Measurements from ENCODE around the gene TRIM29.

TRIM29 gene

DNA sequence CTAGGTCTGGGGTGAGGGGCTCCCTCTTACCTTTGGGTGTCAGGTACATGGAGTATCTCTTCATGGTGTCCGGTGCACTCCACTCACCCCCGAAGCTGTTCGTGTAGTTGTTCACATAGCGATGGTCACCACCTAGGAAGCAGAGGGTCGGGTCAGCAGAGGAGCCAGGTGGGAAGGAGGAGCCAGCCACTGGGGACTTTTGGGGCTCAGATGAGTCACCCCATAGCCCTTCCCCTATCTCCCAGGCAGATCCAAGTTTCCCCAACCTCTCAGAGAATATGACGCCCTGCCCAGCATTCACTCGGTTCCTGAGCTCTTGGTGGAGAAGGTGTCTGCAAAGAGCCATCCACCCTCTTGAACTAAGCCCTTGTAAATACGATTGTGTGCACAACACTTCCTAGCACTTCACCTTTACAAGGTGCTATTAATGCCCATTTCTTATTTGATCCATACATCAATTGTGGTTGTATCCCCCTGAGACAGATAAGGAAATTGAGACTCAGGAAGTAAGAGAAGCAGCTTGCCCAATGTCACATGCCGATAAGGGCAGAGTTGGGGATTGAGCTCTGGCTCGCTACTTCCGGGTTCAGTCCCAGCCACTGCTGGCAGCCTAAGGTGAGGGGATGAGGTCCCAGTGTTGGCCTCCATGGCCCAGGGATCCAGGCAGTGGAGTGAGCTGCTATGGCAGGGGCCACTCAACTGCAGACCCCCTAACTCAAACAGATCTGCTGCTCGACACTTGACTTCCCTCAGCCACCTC, 14.8 kb downstream of the TRIM29 start:
- no peak for DNase-seq

DNA sequence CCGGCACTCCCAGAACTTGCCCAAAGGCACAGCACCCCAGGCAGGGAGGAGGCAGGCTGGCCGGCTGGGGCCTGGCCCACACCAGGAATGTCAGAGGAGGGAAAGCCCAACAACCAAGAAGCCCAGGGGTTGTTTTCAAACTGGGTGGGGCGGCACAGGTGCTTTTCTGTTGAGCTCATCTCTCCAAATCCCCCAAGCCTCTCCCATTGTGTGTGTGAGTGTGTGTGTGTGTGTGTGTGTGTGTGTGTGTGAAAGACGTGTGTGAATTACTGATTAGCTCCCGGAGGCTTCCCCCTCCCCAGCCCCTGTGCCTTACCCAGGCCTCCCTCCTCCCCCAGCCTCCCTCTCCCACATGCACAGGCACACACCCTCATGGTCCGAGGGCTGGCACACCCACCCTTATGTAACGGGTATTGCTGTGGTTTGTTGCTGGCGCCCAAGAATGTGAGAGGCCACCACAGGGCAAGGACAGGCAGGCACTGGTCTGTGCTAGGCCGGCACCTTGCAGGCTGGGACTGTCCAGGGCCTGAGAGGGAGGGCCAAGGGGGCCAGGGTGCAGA, 15.9 kb downstream of the TRIM29 start:
- no peak for DNase-seq

DNA sequence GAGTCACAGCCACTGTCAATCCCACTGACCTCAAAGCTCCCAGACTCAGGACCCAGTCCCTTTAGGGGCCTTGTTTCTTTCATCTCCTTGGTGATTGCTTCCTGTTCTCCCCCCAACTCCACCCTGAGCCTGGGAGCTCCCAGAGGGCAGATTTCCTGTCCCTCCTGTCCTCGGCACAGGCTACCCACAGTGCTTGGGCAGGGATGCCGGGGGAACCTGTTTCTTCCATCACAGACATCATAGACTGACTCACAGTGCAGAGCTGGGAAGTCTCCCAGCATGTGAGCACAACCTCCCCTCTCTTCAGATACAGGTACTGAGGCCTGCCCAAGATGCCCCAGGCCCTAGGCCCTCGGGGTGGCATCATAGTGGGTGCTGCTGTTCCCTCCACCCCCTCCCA, 16.6 kb downstream of the TRIM29 start:
- no peak for DNase-seq

DNA sequence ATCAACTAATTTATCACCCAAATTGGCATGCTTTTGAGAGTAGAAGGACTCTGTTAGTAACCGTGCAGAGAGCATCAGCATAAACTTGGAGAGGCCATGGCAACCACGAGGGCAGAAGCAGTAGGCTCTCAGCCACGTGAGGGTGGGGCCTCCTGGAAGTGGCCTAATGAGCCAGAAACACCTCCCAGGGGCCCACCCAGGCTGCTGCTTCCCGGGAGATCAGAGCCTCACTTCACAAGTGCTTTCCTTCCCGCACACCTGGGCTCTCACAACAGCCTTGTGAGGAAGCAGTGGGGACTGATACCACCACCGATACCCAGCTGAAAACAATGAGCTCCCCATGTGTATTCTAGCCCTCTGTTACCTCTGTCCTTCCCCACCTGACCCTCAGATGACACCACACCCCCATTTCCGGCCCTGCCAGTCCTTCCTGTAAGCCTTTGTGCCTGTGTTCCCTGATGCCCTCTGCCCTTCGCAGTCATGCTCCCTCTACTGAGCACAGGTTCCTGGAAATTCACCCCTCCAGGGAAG, 17.0 kb downstream of the TRIM29 start:
- DNase-seq = no peak

DNA sequence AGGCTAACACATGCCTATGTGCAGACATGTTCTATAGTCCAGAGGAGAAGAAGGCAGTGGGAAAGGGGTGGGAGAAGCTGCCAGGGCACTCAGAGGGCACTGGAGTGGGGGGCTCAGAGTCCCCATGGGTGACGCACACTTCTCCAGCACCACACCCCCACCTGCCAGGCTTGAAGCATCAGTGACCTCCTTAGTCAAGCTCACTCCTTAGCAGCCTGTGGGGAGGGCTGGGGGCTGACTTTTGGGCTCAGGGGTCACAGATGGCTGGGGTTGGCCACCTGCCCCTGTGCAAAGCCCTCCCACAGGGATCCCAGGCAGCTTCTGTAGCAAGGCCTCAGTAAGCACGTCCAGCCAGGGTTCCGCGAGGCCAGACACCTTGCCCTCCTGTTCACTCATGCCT, 18.8 kb downstream of the TRIM29 start:
- DNase-seq = no peak

DNA sequence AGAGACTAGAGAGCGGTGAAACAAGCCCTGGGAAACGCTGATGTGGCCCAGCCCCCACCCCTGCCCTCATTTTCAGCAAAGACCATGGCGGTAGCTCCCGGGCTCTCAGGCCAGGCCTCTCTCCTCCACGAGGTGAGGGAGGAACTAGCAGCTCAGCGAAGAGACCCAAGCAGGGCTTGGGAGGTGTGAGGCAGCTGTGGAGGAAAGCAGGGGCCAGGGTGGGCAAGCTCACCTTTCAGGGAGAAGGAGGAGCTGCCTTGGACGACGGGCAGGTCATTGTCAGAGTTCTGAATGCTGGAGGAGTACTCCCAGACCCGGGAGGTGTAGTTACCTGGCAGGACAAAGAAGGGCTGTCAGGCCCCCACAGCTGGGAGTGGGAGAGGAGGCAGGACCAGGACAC, 19.9 kb downstream of the TRIM29 start:
- no peak for DNase-seq

- no peak for DNase-seq
Measured at GRCh38 chr11:120116966-120117365, 20.9 kb downstream of the TRIM29 start.

GRCh38 chr11:120115272-120116000, 22.5 kb downstream of the TRIM29 start:
- DNase-seq = no peak

DNA sequence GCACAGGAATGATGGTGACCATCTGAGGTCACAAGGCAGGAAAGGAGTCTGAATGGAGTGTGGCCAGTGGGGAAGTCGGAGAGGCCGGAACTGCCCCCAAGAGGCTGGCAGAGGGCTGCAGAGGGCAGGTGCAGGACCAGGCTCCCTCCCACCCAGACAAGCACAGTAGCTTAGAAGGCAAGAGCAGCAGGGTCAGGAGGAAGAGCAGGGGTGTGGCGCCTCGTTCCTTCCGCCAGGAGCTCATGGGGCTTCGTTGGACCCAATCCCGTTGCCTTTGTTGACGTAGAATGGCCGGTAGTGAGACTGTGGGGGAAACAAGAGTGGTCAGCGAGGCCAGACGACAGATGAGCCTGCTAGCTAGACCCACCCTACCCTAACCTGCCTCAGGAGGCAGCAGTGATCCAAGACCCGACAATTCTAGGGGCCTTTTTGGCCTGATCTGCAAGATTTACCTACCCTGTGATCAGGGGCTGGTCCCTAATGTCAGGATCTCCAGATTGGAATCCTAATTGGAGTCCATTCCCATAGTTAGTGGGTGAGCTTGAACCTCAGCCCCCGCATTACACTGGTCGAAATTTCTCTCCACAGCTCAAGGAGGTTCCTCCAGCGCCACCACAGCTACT, 25.6 kb downstream of the TRIM29 start:
- no peak for DNase-seq

GRCh38 chr11:120109531-120109930, 28.4 kb downstream of the TRIM29 start:
- no peak for DNase-seq

- DNase-seq = no peak
Measured at GRCh38 chr11:120108785-120109168, 29.1 kb downstream of the TRIM29 start.

- DNase-seq = peak; percentile 11 to 15
Measured at GRCh38 chr11:120108154-120108784, 29.6 kb downstream of the TRIM29 start.

- DNase-seq = no peak
Measured at GRCh38 chr11:120107692-120108091, 30.2 kb downstream of the TRIM29 start.

GRCh38 chr11:120106354-120107150, 31.4 kb downstream of the TRIM29 start:
- DNase-seq = no peak

- no peak for DNase-seq
Measured at GRCh38 chr11:120105576-120105975, 32.3 kb downstream of the TRIM29 start.

GRCh38 chr11:120104041-120104565, 33.8 kb downstream of the TRIM29 start:
- DNase-seq = no peak

DNA sequence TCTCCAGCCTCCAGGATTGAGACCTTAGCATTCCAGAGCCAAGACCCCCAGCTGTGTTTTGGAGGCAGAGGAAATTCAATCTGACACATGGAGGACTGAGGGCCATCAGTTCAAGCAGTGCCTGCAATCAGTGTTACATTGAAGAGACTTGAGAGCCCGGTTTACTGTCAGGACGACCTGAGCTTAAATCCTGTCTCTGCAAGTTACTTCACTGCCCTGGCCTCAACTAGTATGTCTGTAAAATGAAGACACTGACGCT, 35.1 kb downstream of the TRIM29 start:
- DNase-seq = no peak

GRCh38 chr11:120102050-120102863, 35.7 kb downstream of the TRIM29 start:
- DNase-seq = no peak

GRCh38 chr11:120098503-120099020, 39.4 kb downstream of the TRIM29 start:
- DNase-seq = no peak

DNA sequence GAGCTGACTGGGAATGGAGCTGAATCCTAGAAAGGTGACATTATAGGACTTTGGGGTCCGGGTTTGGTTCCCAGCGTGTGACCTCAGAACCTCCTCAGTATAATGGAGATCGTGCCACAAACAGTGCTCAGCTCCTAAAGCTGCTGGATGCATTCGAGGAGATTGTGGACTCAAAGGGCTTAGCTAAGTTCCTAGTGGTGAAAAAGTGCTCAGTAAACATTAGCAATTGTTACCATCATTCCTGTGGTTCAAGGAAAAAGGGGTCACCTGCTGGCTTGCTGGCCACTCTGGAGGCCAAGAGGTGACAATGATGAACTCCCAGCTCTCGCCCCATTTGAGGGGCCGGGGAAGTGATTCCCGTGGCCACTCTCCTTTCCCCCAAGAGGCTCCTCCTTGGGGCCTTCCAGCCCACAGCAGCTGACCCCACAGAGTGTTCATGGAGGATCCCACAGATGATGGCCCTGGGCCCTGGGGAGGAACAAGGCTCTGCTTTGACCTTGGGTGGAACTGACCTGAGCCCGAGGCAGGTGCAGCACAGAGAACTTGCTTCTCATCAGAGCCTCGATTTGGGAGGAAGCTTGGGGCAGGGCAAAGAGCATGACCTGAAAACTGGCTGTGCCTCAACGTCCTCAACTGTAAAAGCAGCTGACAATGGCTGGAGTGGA, 40.1 kb downstream of the TRIM29 start:
- no peak for DNase-seq
